RWPE2 (cell line): ENCODE results near the gene NAA38.

Source experiments
- ATAC-seq: fragments of 200-7000 bp; cut with Tn5 transposase; 3 replicates; pipeline ENCODE4 v1.9.1; 2021; ENCODE audit warnings: low read depth
- DNase-seq: peaks from one replicate; pipeline ENCODE4 v3.0.0-alpha.2; 2020; ENCODE audit warnings: low spot score
- H3K27ac ChIP-seq: fragments of 450-650 bp; 2 replicates; pipeline ENCODE4 v1.5.1; 2017; ENCODE audit warnings: mild to moderate bottlenecking; ENCODE audit not compliant: poor library complexity, severe bottlenecking
- H3K27me3 ChIP-seq: fragments of 250-450 bp; sonication (Bioruptor Pico); 2 replicates; pipeline ENCODE4 v1.5.1; 2021; ENCODE audit warnings: mild to moderate bottlenecking, moderate library complexity; ENCODE audit not compliant: insufficient read depth, poor library complexity, severe bottlenecking
- H3K36me3 ChIP-seq: fragments of 250-450 bp; sonication (Bioruptor Pico); 2 replicates; pipeline ENCODE4 v1.5.1; 2020; ENCODE audit warnings: low read depth, mild to moderate bottlenecking, moderate library complexity
- H3K4me1 ChIP-seq: fragments of 250-450 bp; sonication (Bioruptor Pico); 2 replicates; pipeline ENCODE4 v1.5.1; 2021; ENCODE audit warnings: mild to moderate bottlenecking, moderate library complexity; ENCODE audit not compliant: insufficient read depth, poor library complexity, severe bottlenecking
- H3K4me3 ChIP-seq: fragments of 250-450 bp; sonication (Bioruptor Pico); 2 replicates; pipeline ENCODE4 v1.5.1; 2021; ENCODE audit warnings: mild to moderate bottlenecking, moderate library complexity; ENCODE audit not compliant: severe bottlenecking
- H3K9me3 ChIP-seq: fragments of 250-450 bp; sonication (Bioruptor Pico); 2 replicates; pipeline ENCODE4 v1.5.1; 2021; ENCODE audit warnings: mild to moderate bottlenecking, moderate library complexity; ENCODE audit not compliant: severe bottlenecking
- TF ChIP-seq, protein P1 (sequence below): fragments of 450-650 bp; IDR thresholded peaks from one replicate; pipeline ENCODE4 v1.5.1; 2017; ENCODE audit warnings: mild to moderate bottlenecking, moderate library complexity; ENCODE audit not compliant: poor library complexity, severe bottlenecking

NAA38 gene

GRCh38 chr17:7825206-7825990 is 32.0 kb downstream of the NAA38 start:
- no peak overlapping the region for H3K4me3 ChIP-seq
- H3K27me3 ChIP-seq = no peaks in the 10 kb centered on the region
- no peak overlapping the region for H3K27ac ChIP-seq
- TF ChIP-seq, protein P1, sequence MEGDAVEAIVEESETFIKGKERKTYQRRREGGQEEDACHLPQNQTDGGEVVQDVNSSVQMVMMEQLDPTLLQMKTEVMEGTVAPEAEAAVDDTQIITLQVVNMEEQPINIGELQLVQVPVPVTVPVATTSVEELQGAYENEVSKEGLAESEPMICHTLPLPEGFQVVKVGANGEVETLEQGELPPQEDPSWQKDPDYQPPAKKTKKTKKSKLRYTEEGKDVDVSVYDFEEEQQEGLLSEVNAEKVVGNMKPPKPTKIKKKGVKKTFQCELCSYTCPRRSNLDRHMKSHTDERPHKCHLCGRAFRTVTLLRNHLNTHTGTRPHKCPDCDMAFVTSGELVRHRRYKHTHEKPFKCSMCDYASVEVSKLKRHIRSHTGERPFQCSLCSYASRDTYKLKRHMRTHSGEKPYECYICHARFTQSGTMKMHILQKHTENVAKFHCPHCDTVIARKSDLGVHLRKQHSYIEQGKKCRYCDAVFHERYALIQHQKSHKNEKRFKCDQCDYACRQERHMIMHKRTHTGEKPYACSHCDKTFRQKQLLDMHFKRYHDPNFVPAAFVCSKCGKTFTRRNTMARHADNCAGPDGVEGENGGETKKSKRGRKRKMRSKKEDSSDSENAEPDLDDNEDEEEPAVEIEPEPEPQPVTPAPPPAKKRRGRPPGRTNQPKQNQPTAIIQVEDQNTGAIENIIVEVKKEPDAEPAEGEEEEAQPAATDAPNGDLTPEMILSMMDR = peak; percentile 19
- no peaks in the 10 kb centered on the region for H3K4me1 ChIP-seq
- DNase-seq (no peak), ATAC-seq (no peak)
- H3K36me3 ChIP-seq = no peaks in the 10 kb centered on the region
- H3K9me3 ChIP-seq = no peaks in the 10 kb centered on the region

GRCh38 chr17:7824021-7824924 is 33.1 kb downstream of the NAA38 start:
- H3K27me3 ChIP-seq = no peaks in the 10 kb centered on the region
- no peak overlapping the region for H3K4me3 ChIP-seq
- H3K27ac ChIP-seq = no peak overlapping the region
- DNase-seq (no peak), ATAC-seq (no peak)
- H3K4me1 ChIP-seq = no peaks in the 10 kb centered on the region
- TF ChIP-seq, protein P1 = no peak
- H3K9me3 ChIP-seq = no peaks in the 10 kb centered on the region
- no peaks in the 10 kb centered on the region for H3K36me3 ChIP-seq

GRCh38 chr17:7823581-7824001 is 33.8 kb downstream of the NAA38 start:
- H3K4me1 ChIP-seq = no peaks in the 10 kb centered on the region
- no peaks in the 10 kb centered on the region for H3K9me3 ChIP-seq
- no peak overlapping the region for H3K27ac ChIP-seq
- no peaks in the 10 kb centered on the region for H3K36me3 ChIP-seq
- H3K27me3 ChIP-seq = no peaks in the 10 kb centered on the region
- H3K4me3 ChIP-seq = no peak overlapping the region
- TF ChIP-seq, protein P1 = no peak
- DNase-seq (no peak), ATAC-seq (no peak)

GRCh38 chr17:7822126-7822525 is 35.2 kb downstream of the NAA38 start:
- no peak overlapping the region for H3K27ac ChIP-seq
- no peak overlapping the region for H3K4me3 ChIP-seq
- TF ChIP-seq, protein P1 = no peak
- ATAC-seq (no peak), DNase-seq (no peak)
- no peaks in the 10 kb centered on the region for H3K36me3 ChIP-seq
- H3K9me3 ChIP-seq = no peaks in the 10 kb centered on the region
- H3K27me3 ChIP-seq = no peaks in the 10 kb centered on the region
- H3K4me1 ChIP-seq = no peaks in the 10 kb centered on the region
